Bone marrow (tissue), 2 donors: ENCODE measurements around the gene CYP24A1.

Experiments
- DNase-seq, 2 donors: peaks; one replicate each; lab custom pipeline; 2025; lab: John Stamatoyannopoulos, UW

The CYP24A1 gene

DNA sequence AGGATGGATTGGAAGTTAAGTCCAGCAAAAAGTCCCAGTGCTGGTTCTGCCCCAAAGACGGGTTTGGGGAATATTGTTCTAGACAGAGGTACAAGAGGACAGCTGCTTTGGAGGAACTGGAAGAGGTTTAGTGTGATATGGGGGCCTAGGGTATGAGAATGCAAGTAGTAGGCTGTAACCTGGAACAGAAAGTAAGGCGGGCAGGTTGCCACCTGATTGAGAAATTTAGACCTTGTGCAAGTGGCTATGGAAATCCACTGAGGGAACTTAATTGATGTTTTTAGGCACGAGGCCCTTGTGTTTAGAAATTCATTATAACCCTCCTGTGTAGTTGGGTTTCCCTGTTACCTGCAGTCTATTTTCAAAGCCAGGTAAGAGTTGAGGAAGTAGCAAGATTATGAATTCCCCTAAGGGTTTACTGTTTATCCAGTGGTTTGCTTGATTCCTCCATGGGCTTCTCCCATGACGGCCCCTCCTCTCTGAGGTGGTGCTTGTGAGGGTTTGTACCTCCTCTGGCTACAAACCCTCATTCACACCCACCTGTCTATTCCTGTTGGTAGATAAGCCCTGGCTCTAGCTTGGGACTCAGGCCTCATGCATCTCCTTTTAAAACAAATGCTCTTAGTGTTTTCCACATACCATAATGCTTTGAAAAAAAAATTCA lies 61.4 kb downstream of the CYP24A1 start:
- no peak for DNase-seq

DNA sequence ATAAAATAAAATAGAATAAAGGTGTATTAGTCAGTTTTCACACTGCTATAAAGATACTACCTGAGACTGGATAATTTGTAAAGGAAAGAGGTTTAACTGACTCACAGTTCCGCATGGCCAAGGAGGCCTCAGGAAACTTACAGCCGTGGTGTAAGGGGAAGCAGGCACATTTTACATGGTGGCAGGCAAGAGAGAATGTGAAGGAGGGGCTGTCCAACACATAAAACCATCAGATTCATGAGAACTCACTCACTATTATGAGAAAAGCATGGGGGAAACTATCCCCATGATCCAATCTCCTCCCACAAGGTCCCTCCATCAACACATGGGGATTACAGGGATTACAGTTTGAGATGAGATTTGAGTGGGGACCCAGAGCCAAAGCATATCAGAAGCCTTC lies 62.3 kb downstream of the CYP24A1 start:
- DNase-seq = no peak

- DNase-seq = no peak
Observed at GRCh38 chr20:54110457-54110856, 63.3 kb downstream of the CYP24A1 start.

DNA sequence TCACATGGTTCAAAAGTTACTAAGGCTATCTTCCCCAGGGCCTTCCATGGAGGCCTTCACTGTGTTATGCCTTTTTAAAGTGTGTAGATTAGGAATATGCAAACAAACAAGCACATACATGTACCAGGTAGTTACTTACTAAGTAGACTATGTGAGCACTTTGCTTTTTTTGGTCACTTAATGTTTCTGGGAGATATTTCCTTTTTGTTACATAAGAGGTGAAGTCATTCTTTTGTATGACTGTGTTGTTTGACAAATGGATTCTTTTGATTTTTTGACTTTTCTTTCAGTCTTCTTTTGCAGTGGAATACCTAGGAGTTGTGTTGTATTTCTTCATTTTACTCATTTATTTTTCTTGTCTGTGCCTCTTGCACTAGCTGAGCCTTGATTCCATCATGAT lies 63.7 kb downstream of the CYP24A1 start:
- DNase-seq = no peak

DNA sequence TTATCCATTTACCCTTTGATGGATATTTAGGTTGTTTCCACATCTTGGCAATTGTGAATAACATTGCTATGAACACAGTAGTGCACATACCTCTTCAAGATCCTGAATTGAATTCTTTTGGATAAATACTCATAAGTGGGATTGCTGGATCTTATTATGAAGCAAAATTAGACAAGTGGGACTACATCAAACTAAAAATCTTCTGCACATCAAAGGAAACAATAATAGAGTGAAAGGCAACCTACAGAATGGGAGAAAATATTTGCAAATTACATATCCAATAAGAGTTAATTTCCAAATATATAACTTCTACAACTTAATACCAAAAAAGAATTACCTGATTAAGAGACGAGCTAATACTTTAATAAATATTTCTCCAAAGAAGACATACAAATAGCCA lies 65.0 kb downstream of the CYP24A1 start:
- no peak for DNase-seq

DNA sequence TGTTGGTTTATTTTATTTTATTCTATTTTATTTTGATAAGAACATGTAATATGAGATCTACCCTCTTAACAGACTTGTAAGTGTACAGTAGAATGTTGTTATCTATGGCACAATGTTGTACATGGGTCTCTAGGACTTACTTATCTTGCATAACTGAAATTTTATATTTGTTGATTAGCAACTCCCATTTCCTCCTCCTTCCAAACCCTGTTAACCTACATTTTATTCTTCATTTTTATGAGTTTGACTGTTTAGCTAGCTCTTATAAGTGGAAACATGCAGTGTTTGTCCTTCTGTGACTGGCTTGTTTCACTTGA lies 65.5 kb downstream of the CYP24A1 start:
- DNase-seq = no peak

GRCh38 chr20:54107600-54108325 lies 66.0 kb downstream of the CYP24A1 start:
- no peak for DNase-seq

DNA sequence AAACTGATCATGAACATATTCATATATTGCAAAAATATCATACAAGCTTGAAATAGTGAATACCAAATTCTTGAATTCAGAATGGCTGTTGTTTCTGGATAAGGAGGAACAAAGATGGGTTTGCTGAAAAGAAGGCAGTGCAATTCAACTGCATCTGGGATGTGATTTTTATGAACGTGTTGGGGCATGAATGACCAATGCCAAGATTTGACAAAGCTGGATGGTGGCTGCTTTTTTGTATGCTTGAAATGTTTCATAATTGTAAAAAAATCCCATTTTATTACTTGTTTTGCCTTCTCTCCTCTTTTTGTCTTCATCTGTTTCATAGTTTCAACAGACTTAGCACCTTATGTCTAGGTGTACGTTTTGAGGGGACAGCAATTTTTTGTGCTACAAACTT lies 66.6 kb downstream of the CYP24A1 start:
- DNase-seq = no peak

DNA sequence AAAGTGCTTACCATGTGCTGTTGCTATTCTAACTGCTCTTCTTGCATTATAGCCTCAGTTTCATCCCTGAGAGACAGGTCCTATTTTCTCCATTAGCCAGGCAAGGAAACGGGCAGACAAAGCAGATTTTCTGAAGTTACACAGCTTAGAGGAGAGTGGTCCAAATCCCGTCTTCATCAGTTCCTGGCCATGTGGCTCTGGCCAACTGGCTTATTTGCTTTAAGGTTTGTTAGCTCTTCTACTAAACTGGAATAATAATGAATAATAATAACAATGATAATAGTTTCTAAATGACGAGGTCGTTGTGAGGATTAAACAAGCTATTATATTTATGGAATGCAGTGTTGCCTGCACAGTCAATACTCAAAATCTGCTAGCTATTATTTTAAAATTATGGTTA lies 67.6 kb downstream of the CYP24A1 start:
- no peak for DNase-seq

- no peak for DNase-seq
Observed at GRCh38 chr20:54105653-54106052, 68.1 kb downstream of the CYP24A1 start.

- no peak for DNase-seq
Observed at GRCh38 chr20:54104781-54105180, 69.0 kb downstream of the CYP24A1 start.

GRCh38 chr20:54103762-54104600 lies 69.8 kb downstream of the CYP24A1 start:
- DNase-seq = no peak
